COLO829 (cell line): ENCODE results near the gene ZNF688.
A peak's percentile ranks its signal among the peaks of the same experiment; 100 is the strongest.
"Not testable (repeated sequence)": the region's sequence is repeated elsewhere in the genome, so short reads cannot be mapped to it uniquely, and the experiment has no call there.

Experiments used
- DNase-seq: peaks from one replicate; pipeline ENCODE4 v3.0.0; 2012; ENCODE audit warnings: low spot score

ZNF688 gene

GRCh38 chr16:30557707-30557956 lies 13.9 kb downstream of the ZNF688 start:
- DNase-seq, result no peak

GRCh38 chr16:30556125-30556473 lies 15.4 kb downstream of the ZNF688 start:
- DNase-seq, result no peak

- no peak for DNase-seq
Measured at GRCh38 chr16:30555315-30556124, 16.0 kb downstream of the ZNF688 start.

GRCh38 chr16:30554557-30555314 lies 16.8 kb downstream of the ZNF688 start:
- DNase-seq, result no peak

- no peak for DNase-seq
Measured at GRCh38 chr16:30553393-30553899, 18.1 kb downstream of the ZNF688 start.

- no peak for DNase-seq
Measured at GRCh38 chr16:30552956-30553355, 18.6 kb downstream of the ZNF688 start.

GRCh38 chr16:30551781-30552180 lies 19.7 kb downstream of the ZNF688 start:
- no peak for DNase-seq

- DNase-seq, result no peak
Measured at GRCh38 chr16:30548416-30549253, 22.9 kb downstream of the ZNF688 start.

- DNase-seq, result no peak
Measured at GRCh38 chr16:30546115-30546514, 25.4 kb downstream of the ZNF688 start.

- no peak for DNase-seq
Measured at GRCh38 chr16:30543067-30543466, 28.4 kb downstream of the ZNF688 start.

GRCh38 chr16:30541502-30542329 lies 29.8 kb downstream of the ZNF688 start:
- DNase-seq, result no peak

- DNase-seq, result not testable (repeated sequence)
Measured at GRCh38 chr16:30540916-30541464, 30.5 kb downstream of the ZNF688 start.

GRCh38 chr16:30539986-30540526 lies 31.5 kb downstream of the ZNF688 start:
- not testable (repeated sequence) for DNase-seq

- DNase-seq, result no peak
Measured at GRCh38 chr16:30539000-30539964, 32.2 kb downstream of the ZNF688 start.

- DNase-seq, result not testable (repeated sequence)
Measured at GRCh38 chr16:30536391-30537024, 35.0 kb downstream of the ZNF688 start.

GRCh38 chr16:30535777-30536190 lies 35.7 kb downstream of the ZNF688 start:
- no peak for DNase-seq

- no peak for DNase-seq
Measured at GRCh38 chr16:30535106-30535776, 36.3 kb downstream of the ZNF688 start.

- peak; percentile 70 for DNase-seq
Measured at GRCh38 chr16:30534368-30535105, 37.0 kb downstream of the ZNF688 start, which contains the start of gene ZNF747. Gene ZNF747, minus strand, starts transcription at chr16:30534858. Its CDS starts 179 bp downstream, at chr16:30534679.
